NCI-H446 treated with DMSO at 0.1 percent for 48 hours (cell line): ENCODE data around the gene FAM24B.
"Not testable (repeated sequence)": the region's sequence is repeated elsewhere in the genome, so short reads cannot be mapped to it uniquely, and the experiment has no call there.

ENCODE experiments used
- DNase-seq: peaks from one replicate; lab custom pipeline; 2025; lab: John Stamatoyannopoulos, UW

FAM24B gene

GRCh38 chr10:122858042-122858441 is 21.3 kb downstream of the FAM24B start:
- not testable (repeated sequence) for DNase-seq

- no peak for DNase-seq
These were observed 22.5 kb downstream of the FAM24B start for GRCh38 chr10:122856902-122857301.

- DNase-seq, result no peak
These were observed 23.6 kb downstream of the FAM24B start for GRCh38 chr10:122855745-122856144.

GRCh38 chr10:122854648-122855047 is 24.7 kb downstream of the FAM24B start:
- no peak for DNase-seq

DNA sequence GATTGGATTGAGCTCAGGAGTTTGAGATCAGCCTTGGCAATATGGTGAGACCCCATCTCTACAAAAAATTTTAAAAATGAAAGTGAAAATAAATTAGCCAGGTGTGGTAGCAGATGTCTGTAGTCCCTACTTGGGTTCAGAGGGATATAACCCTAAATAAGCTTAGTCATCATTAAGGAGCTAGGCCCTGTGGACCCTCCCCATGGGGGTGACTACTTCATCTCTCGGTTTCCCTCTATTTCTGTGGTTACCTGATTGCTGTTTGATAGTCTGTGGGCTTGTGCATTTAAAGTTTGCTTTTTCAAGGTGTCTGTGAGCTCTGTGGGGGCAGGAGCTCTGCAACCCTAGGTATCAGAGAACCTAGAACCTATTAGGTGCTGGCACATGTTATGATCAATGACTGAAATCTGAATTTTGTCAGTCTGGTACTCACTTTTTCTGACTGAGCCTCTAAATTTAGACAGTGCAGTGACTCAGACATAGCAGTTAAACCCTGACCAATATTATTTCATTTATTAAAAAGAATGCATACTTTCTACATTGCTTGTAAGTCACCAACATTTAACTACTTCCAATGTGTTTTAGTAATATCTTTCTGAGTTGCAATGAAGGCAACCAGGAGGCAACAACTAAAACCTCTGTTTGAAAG is 25.6 kb downstream of the FAM24B start:
- no peak for DNase-seq

DNA sequence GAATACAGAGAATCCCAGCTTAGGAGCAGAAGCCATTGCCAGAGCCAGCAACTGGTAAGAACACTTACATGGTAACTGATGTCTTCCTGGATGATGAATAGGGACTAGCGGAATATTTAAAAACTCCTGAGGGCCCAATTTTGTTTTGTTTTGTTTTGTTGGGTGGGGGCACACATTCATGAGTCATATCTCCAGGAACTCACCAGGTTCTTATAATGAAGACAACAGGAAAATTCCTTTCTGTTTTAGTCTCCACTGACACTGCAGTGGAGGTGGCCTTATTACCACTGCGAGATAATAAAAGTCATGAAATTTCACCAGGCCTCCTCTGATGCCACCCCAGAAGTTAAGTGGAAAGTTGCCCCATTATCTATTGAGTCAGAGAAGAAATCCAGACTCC is 27.1 kb downstream of the FAM24B start:
- no peak for DNase-seq

- no peak for DNase-seq
These were observed 28.4 kb downstream of the FAM24B start for GRCh38 chr10:122850705-122851640.

DNA sequence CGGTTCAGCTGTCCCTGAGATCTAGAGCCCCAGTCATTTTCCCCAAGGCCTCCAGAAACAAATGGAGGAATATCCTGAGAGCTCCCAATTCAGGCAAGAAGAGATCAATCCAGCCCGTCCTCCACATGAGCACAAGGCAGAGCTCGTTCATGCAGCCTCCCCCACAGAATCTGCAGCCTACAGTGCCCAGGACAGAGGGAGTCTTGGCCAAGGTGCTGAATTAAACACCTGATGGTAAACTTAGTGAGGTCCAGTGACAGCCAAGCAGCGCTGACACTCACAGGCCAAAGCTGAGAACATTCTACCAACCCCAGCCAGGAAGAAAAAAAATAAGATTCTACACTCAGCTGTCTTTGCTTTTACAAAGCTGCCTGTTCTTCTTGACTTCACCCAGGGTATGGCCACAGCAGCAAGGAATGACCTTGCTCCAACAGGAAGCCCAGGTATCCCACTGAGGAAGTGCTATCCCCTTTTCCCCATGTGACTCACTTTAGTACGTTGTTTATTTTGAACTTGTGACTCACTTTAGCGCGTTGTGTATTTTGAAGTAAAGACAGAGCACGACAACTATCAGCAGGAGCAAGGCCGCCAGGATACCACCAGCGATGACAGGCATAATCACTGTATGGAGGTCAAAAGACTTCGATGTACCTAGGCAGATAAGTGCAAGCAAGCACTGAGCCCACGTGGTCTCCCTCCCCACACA is 29.3 kb downstream of the FAM24B start:
- DNase-seq, result no peak

GRCh38 chr10:122849090-122849489 is 30.3 kb downstream of the FAM24B start:
- DNase-seq, result no peak

GRCh38 chr10:122847782-122848604 is 31.4 kb downstream of the FAM24B start:
- no peak for DNase-seq

- no peak for DNase-seq
These were observed 33.5 kb downstream of the FAM24B start, which contains the start of gene CUZD1 for GRCh38 chr10:122845783-122846332. TSS of gene CUZD1 (minus strand) at chr10:122845857. CDS start at chr10:122845843, 14 bp downstream.

DNA sequence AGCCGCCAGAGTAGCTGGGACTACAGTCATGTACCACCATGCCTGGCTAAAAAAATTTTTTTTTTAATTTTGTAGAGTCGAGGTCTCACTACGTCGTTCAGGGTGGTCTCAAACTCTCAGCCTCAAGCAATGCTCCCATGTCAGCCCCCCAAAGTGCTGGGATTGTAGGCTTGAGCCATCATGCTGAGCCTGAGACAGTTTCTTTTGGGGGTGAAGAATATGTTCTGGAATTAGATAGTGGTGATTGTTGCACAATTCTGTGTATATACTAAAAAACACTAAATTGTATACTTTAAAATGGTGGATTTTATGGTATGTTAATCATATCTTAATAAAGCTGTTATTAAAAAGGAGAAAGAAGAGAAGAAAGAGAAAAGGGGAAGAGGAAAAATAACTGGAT is 35.2 kb downstream of the FAM24B start:
- no peak for DNase-seq

DNA sequence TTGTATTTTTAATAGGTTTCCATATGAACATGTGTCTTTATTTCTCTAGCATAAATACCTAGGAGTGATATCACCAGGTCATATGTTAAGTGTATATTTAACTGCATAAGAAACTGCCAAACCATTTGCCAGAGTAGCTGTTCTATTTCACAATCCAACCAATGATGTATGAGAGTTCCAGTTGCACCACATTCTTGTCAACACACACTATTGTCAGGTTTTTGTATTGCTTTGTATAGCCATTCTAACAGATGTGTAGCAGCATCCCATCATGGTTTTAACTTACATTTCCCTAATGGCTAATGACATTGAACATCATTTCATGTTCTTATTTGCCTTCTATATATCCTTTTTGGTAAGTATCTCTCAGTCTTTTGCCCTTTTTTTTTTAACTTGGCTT is 37.8 kb downstream of the FAM24B start:
- no peak for DNase-seq

DNA sequence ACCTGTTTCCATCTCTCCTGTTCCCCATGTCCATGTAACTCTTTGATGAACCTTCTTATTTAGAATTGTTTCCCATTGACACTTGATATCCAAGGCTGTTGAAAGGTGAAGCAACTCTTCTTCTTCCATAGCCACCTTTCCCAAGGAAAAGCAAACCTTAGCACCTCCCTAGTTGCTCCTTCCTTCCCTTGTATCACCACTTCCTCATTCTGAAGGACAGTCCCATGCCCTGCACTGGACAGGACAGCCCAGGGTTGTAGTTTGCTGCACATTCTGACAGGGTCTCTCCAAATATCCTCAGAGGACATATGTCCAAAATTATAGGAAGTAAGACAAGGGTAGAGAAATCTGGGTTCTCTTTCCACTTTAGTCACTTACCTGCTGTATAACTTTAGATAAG is 39.9 kb downstream of the FAM24B start:
- DNase-seq, result no peak

DNA sequence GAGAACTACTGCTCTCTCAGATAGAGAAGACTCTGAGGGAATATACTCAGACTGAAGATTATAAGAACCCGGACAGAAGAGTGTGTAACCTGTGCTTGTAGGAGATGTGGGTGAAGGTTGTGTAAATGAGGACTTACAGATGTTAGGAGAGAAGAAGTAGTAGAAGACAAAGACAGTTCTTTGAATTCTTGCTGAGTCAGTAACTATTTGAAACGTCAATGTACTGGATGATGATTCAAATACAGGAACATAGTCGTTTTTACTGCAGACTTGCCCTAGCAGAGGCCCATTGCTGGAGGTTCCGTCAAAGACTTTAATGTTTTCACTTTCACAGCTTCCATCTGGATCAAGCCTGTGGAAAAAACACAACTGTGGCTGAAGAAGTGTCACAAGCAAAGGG is 40.5 kb downstream of the FAM24B start:
- DNase-seq, result no peak

DNA sequence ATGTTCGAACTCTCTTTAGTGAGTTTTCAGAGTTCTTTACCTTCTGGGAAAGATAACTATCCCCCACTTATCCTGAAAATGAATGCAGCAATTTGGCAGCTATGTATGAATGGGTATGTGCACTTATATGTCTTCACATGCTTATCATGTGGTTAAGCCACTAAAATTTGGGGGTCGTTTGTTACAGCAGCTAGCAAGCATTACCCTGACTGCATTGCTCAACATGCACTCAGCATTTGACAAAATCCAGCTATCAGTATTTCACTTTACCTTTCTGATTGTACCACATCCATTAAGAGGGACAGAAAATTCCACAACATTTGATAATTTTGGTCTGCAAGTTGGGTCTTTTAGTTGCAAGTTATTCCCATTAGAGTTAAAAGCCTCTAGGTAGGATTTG is 43.5 kb downstream of the FAM24B start:
- no peak for DNase-seq

GRCh38 chr10:122830965-122831353 is 48.4 kb downstream of the FAM24B start:
- DNase-seq, result no peak

GRCh38 chr10:122830273-122830964 is 49.0 kb downstream of the FAM24B start:
- DNase-seq, result no peak

- no peak for DNase-seq
These were observed 49.9 kb downstream of the FAM24B start for GRCh38 chr10:122829454-122829853.

DNA sequence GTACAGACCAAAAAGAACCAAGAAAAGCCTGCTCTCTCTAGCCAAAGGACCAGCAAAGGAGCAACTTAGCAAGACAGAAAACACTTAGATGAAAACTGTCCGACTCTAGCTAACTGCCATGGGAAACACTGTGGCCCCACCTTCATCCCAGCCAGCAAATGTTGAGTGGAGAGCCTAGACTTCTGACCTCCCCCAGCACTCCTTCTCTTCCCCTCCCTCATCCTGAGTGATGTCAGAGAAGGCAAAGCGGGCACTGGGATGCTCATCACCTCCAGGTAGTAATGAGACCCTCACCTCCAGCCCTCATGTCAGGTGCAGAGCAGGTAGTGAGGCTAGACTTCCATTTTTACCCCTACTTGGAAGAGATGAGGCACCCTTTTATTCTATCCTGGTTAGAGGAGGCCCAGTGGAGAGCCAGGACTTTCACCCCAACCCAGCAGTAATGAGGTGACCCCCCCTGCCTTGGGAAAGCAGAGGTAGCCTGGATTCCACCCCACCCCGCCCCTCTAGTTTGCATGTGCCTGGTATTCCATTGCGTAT is 50.6 kb downstream of the FAM24B start:
- no peak for DNase-seq

DNA sequence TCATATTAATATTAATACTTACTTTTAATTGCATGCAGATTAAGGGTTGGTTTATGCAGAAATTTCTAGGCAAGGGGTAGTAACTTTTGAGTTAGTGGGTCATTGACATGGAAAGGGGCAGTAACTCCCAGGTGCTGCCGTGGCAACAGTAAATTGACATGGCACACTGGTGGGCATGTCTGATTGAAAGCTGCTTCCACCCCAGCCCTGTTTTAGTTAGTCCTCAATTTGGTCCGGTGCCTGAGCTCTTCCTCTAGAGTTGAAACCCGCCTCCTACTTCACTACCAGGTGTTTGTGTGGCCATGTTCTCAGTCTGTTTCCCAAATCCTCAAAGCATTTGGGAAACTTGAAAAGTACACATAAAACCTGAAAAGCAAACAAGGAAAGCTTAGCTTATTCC is 52.1 kb downstream of the FAM24B start:
- no peak for DNase-seq
